Esophagus muscularis mucosa (tissue), 4 donors: ENCODE results near the gene ZNF69.
"Not testable (repeated sequence)": the region's sequence is repeated elsewhere in the genome, so short reads cannot be mapped to it uniquely, and the experiment has no call there.

Source experiments
- CTCF ChIP-seq, 3 experiments: fragments of 200-600 bp in 2 of 3; fragments of 450-650 bp in 1 of 3; sonication (generic) in 2 of 3; IDR thresholded peaks; one replicate each; pipeline ENCODE4 v1.5.1; 2017 to 2019; ENCODE audit warnings: antibody characterized with exemption in 3 of 3, mild to moderate bottlenecking in 2 of 3, moderate library complexity in 1 of 3
- EP300 ChIP-seq: sonication (generic); formaldehyde crosslinking; IDR thresholded peaks from one replicate; pipeline ENCODE4 v1.6.1; 2017; ENCODE audit warnings: antibody characterized with exemption
- POLR2AphosphoS5 ChIP-seq, 2 donors: sonication (generic); formaldehyde crosslinking; IDR thresholded peaks; one replicate each; pipeline ENCODE4 v1.6.1; 2017; ENCODE audit warnings: antibody characterized with exemption in 2 of 2

DNA sequence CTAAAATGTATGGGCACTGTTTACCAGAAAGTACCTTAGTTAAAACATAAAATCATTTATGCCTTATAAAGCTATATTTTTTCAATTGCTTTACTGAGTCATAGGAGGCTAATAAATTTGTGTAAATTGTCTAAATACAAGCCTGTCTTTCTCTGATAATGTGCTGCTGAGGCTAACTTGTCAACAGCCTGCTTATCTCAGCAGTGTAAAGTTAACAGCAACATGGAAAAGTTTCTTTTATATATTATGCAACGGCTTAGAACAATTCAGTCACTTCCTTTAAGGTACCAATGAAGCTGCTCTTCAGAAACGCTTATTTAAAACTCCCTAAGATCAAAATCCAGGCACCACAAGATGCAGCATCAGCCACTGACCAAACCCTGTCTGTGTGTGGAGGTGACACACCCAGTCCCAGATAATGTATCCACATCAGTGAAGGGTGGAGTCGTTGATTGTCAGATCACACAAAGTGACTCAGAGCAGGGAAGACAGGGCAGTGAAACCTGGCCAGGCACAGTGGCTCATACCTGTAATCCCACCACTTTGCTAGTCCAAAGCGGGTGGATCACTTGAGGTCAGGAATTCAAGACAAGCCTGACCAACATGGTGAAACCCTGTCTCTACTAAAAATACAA lies 27.0 kb downstream of the ZNF69 start:
- TF ChIP-seq CTCF (IDR thresholded peaks at IDR 0.05); EP300; POLR2AphosphoS5 (IDR thresholded peaks at IDR 0.05): not testable (repeated sequence)
